MCF 10A (cell line): ENCODE results near the gene TGM4. TPM values are rescaled to one million over a fixed set of nuclear protein-coding genes. Genes with fewer than 3 reads are reported as not detected.

Experiments
- BruUV-seq: library from RNA; stranded (reverse); fragments of 400-500 nt; replicated peaks from 2 replicates; lab custom pipeline; 2021; lab: Mats Ljungman, UMichigan
- CTCF ChIA-PET: fragments of 300-600 bp; sonication (Branson Sonifier 250); formaldehyde crosslinking; extraction: SDS; loops from one replicate; lab custom pipeline; 2021; ENCODE audit warnings: antibody characterized with exemption, inconsistent platforms; lab: Yijun Ruan, JAX
- POLR2A ChIA-PET: fragments of 300-600, 350-650 bp; sonication (Branson Sonifier 250); formaldehyde crosslinking; extraction: SDS; loops from one replicate; lab custom pipeline; 2020; ENCODE audit warnings: antibody characterized with exemption, inconsistent platforms; lab: Yijun Ruan, JAX
- DNase-seq: peaks from one replicate; pipeline ENCODE4 v3.0.0-alpha.2; 2018; ENCODE audit not compliant: unreplicated experiment
- H3K27ac Mint-ChIP-seq: one replicate; pipeline ENCODE4 v1.8.0; 2022; ENCODE audit warnings: mild to moderate bottlenecking, low read depth, mixed read lengths; ENCODE audit not compliant: unreplicated experiment
- H3K27me3 Mint-ChIP-seq: one replicate; pipeline ENCODE4 v1.8.0; 2022; ENCODE audit warnings: mixed read lengths; ENCODE audit not compliant: insufficient read depth, unreplicated experiment
- H3K36me3 Mint-ChIP-seq: one replicate; pipeline ENCODE4 v1.8.0; 2022; ENCODE audit warnings: mild to moderate bottlenecking, moderate library complexity, mixed read lengths; ENCODE audit not compliant: insufficient read depth, unreplicated experiment
- H3K4me1 Mint-ChIP-seq: one replicate; pipeline ENCODE4 v1.8.0; 2022; ENCODE audit warnings: mixed read lengths; ENCODE audit not compliant: insufficient read depth, unreplicated experiment
- H3K4me3 Mint-ChIP-seq: one replicate; pipeline ENCODE4 v1.8.0; 2022; ENCODE audit warnings: mild to moderate bottlenecking, moderate library complexity, mixed read lengths; ENCODE audit not compliant: unreplicated experiment
- H3K9me3 Mint-ChIP-seq: one replicate; pipeline ENCODE4 v1.8.0; 2022; ENCODE audit warnings: mixed read lengths; ENCODE audit not compliant: unreplicated experiment
- intact Hi-C: fragments of 100-400 bp; cut with micrococcal nuclease; formaldehyde crosslinking; loops from 2 replicates; pipeline ENCODE4 v1.14.1; 2022
- total RNA-seq: library from RNA; stranded (reverse); gene quantifications from 2 replicates; pipeline ENCODE4 v1.2.3, GENCODE V29; 2022
- TF ChIP-seq, protein P1 (sequence below): fragments of 200-600 bp; IDR thresholded peaks from one replicate; pipeline ENCODE4 v1.8.0; 2022; ENCODE audit warnings: antibody characterized with exemption, mild to moderate bottlenecking; ENCODE audit not compliant: unreplicated experiment

Gene TGM4
- total RNA-seq, 1 experiment from 2014 or later: 2.5 TPM

DNA sequence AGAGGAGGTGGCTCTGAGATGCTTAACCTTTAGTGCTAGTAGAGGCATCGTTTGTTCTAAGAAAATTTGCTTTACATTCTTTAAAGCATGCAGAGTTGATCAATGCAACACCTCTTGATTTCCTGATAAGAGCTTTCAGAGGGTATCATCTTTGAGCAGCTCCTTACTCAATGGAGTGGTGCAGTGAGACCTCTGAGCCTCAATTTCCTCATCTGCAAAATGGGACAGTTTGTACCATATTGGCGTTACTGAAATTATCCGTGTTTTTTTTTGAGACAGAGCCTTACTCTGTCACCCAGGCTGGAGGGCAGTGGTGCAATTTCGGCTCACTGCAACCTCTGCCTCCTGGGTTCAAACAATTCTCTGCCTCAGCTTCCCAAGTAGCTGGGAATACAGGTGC is 14.3 kb upstream of the TGM4 start:
- ChIA-PET POLR2A (interaction anchor here (0.8 to 1.1 kb wide), 3 partner anchors 11 to 32 kb away, joined by 3 read pairs; no protein-coding TSS in a partner anchor), CTCF (interaction anchor here (1.0 kb wide), 1 partner anchor 31 kb away, joined by 4 read pairs; no protein-coding TSS in a partner anchor)
- TF ChIP-seq, protein P1, sequence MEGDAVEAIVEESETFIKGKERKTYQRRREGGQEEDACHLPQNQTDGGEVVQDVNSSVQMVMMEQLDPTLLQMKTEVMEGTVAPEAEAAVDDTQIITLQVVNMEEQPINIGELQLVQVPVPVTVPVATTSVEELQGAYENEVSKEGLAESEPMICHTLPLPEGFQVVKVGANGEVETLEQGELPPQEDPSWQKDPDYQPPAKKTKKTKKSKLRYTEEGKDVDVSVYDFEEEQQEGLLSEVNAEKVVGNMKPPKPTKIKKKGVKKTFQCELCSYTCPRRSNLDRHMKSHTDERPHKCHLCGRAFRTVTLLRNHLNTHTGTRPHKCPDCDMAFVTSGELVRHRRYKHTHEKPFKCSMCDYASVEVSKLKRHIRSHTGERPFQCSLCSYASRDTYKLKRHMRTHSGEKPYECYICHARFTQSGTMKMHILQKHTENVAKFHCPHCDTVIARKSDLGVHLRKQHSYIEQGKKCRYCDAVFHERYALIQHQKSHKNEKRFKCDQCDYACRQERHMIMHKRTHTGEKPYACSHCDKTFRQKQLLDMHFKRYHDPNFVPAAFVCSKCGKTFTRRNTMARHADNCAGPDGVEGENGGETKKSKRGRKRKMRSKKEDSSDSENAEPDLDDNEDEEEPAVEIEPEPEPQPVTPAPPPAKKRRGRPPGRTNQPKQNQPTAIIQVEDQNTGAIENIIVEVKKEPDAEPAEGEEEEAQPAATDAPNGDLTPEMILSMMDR: no peak
- Mint-ChIP-seq H3K4me3 (no peak overlapping the region), H3K4me1 (no peaks in the 10 kb centered on the region), H3K36me3 (no peaks in the 10 kb centered on the region), H3K27ac (no peak overlapping the region), H3K9me3 (no peaks in the 10 kb centered on the region), H3K27me3 (no peaks in the 10 kb centered on the region)
- intact Hi-C loops: no loop called here
- no TSS peak for BruUV-seq
- no peak for DNase-seq

- peak within 1 kb of the TSS; percentile 79 for H3K27ac Mint-ChIP-seq
- DNase-seq: peak; percentile 79
- no peaks in the 10 kb centered on the region for H3K27me3 Mint-ChIP-seq
- intact Hi-C loops: loop anchor here (1.0 to 2.0 kb wide), 2 partner anchors 23 to 53 kb away; no protein-coding TSS in a partner anchor
- no peaks in the 10 kb centered on the region for H3K9me3 Mint-ChIP-seq
- TF ChIP-seq, protein P1: no peak
- H3K4me3 Mint-ChIP-seq: peak within 1 kb of the TSS; percentile 78
- ChIA-PET POLR2A (interaction anchor here (0.7 to 1.9 kb wide), 4 partner anchors 8 to 114 kb away, joined by 3 to 8 read pairs (median 4); partner anchors contain the start of genes EXOSC7 and ZDHHC3), CTCF (no interaction called here)
- H3K4me1 Mint-ChIP-seq: no peaks in the 10 kb centered on the region
- peaks cover 11% of the 10 kb centered on the region for H3K36me3 Mint-ChIP-seq
- BruUV-seq: no TSS peak
Measured at GRCh38 chr3:44861412-44862225, 12.8 kb upstream of the TGM4 start, which contains the start of gene TMEM42. Gene TMEM42, plus strand, starts transcription at chr3:44861912. Its CDS starts 13 bp downstream, at chr3:44861925.

GRCh38 chr3:44862226-44862637 is 12.2 kb upstream of the TGM4 start:
- Mint-ChIP-seq H3K4me3 (peak overlapping the region; percentile 78), H3K4me1 (no peaks in the 10 kb centered on the region), H3K27me3 (no peaks in the 10 kb centered on the region), H3K9me3 (no peaks in the 10 kb centered on the region), H3K36me3 (peaks cover 15% of the 10 kb centered on the region), H3K27ac (peak overlapping the region; percentile 79)
- no TSS peak for BruUV-seq
- POLR2A ChIA-PET: interaction anchor here (0.7 to 1.9 kb wide), 4 partner anchors 8 to 113 kb away, joined by 3 to 8 read pairs (median 4); partner anchors contain the start of genes EXOSC7 and ZDHHC3
- CTCF ChIA-PET: no interaction called here
- intact Hi-C loops: loop anchor here (2.0 kb wide), 1 partner anchor 53 kb away; no protein-coding TSS in a partner anchor
- peak; percentile 22 for DNase-seq
- TF ChIP-seq, protein P1: no peak
